Endothelial cell (in vitro differentiated cells): ENCODE measurements around the gene ADCY6. TPM values are rescaled to one million over a fixed set of nuclear protein-coding genes. Genes with fewer than 3 reads are reported as not detected.

Experiments used
- DNase-seq: peaks from one replicate; pipeline ENCODE4 v3.0.0; 2021; ENCODE audit warnings: low spot score
- H3K27ac Mint-ChIP-seq: one replicate; pipeline ENCODE4 v1.8.0; 2021; ENCODE audit warnings: mixed read lengths, inconsistent platforms; ENCODE audit not compliant: unreplicated experiment
- H3K27me3 Mint-ChIP-seq: one replicate; pipeline ENCODE4 v1.8.0; 2021; ENCODE audit warnings: mild to moderate bottlenecking, moderate library complexity, mixed read lengths, inconsistent platforms; ENCODE audit not compliant: unreplicated experiment
- H3K36me3 Mint-ChIP-seq: one replicate; pipeline ENCODE4 v1.8.0; 2021; ENCODE audit warnings: mild to moderate bottlenecking, low read depth, mixed read lengths, inconsistent platforms; ENCODE audit not compliant: unreplicated experiment
- H3K4me1 Mint-ChIP-seq: one replicate; pipeline ENCODE4 v1.8.0; 2021; ENCODE audit warnings: mild to moderate bottlenecking, mixed read lengths, inconsistent platforms; ENCODE audit not compliant: unreplicated experiment
- H3K4me3 Mint-ChIP-seq: one replicate; pipeline ENCODE4 v1.8.0; 2021; ENCODE audit warnings: mild to moderate bottlenecking, mixed read lengths, inconsistent platforms; ENCODE audit not compliant: unreplicated experiment
- H3K9me3 Mint-ChIP-seq: one replicate; pipeline ENCODE4 v1.8.0; 2021; ENCODE audit warnings: mixed read lengths, inconsistent platforms; ENCODE audit not compliant: unreplicated experiment
- total RNA-seq: library from RNA; stranded (reverse); fragmentation: NEBNext Ultra II Directional; extraction: Animal tissue kit (Norgen Biotek cat#: 25700); gene quantifications from one replicate; pipeline ENCODE4 v1.2.1, GENCODE V29; 2021; ENCODE audit not compliant: unreplicated experiment
- TF ChIP-seq, protein P1 (sequence below): fragments of 200-600 bp; sonication (generic); IDR thresholded peaks from one replicate; pipeline ENCODE4 v1.5.0; 2021; ENCODE audit warnings: antibody characterized with exemption; ENCODE audit not compliant: unreplicated experiment

The ADCY6 gene
- total RNA-seq, 1 donor from 2014 or later, result 31.6 TPM

DNA sequence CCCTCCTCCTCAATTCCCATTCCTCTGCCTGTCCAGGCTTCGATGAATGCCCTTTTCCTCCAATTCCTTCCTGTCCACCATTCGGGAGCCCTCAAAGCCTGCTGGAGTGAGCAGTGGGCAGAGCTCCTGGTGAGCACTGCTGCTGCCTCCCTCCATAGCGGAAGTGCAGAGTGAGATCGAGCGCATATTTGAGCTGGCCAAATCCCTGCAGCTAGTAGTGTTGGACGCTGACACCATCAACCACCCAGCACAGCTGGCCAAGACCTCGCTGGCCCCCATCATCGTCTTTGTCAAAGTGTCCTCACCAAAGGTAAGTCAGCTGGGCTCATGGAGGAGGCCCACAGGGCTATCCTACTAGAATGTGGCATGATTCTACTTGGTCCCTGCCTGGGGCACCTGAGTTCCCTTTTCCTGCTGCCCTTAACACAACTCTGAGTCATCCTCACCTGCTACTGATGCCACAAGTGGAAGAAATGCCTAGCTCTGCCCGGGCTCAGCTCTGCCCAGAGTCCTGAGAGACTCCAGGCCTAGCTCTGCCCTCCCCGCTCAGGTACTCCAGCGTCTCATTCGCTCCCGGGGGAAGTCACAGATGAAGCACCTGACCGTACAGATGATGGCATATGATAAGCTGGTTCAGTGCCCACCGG, 37.4 kb upstream of the ADCY6 start:
- H3K4me1 Mint-ChIP-seq, result peaks cover 11% of the 10 kb centered on the region
- no peaks in the 10 kb centered on the region for H3K9me3 Mint-ChIP-seq
- peak overlapping the region; percentile 81 for H3K4me3 Mint-ChIP-seq
- peaks cover 43% of the 10 kb centered on the region for H3K36me3 Mint-ChIP-seq
- no peak for DNase-seq
- H3K27ac Mint-ChIP-seq, result peak overlapping the region; percentile 73
- TF ChIP-seq, protein P1, sequence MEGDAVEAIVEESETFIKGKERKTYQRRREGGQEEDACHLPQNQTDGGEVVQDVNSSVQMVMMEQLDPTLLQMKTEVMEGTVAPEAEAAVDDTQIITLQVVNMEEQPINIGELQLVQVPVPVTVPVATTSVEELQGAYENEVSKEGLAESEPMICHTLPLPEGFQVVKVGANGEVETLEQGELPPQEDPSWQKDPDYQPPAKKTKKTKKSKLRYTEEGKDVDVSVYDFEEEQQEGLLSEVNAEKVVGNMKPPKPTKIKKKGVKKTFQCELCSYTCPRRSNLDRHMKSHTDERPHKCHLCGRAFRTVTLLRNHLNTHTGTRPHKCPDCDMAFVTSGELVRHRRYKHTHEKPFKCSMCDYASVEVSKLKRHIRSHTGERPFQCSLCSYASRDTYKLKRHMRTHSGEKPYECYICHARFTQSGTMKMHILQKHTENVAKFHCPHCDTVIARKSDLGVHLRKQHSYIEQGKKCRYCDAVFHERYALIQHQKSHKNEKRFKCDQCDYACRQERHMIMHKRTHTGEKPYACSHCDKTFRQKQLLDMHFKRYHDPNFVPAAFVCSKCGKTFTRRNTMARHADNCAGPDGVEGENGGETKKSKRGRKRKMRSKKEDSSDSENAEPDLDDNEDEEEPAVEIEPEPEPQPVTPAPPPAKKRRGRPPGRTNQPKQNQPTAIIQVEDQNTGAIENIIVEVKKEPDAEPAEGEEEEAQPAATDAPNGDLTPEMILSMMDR, result no peak
- H3K27me3 Mint-ChIP-seq, result peaks cover 17% of the 10 kb centered on the region

DNA sequence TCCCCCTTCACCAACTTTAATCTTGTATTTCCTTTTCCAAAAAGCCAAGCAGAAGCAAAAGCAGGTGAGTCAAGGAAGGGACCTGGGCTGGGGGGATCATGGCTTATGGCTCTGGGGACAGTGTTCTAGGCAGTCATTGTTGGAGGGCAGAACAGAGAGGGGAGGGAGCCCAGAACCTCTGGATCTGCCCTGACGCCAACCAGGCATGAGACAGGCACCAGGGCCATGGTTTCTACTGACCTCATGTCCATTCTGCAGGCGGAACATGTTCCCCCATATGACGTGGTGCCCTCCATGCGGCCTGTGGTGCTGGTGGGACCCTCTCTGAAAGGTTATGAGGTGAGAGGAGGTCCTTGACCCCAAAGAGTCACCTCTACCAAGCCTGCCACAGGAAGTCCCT, 36.0 kb upstream of the ADCY6 start:
- Mint-ChIP-seq H3K4me1 (peaks cover 11% of the 10 kb centered on the region), H3K27ac (no peak overlapping the region), H3K27me3 (peaks cover 18% of the 10 kb centered on the region), H3K9me3 (no peaks in the 10 kb centered on the region), H3K36me3 (peaks cover 37% of the 10 kb centered on the region), H3K4me3 (no peak overlapping the region)
- TF ChIP-seq, protein P1, result no peak
- DNase-seq, result no peak

DNA sequence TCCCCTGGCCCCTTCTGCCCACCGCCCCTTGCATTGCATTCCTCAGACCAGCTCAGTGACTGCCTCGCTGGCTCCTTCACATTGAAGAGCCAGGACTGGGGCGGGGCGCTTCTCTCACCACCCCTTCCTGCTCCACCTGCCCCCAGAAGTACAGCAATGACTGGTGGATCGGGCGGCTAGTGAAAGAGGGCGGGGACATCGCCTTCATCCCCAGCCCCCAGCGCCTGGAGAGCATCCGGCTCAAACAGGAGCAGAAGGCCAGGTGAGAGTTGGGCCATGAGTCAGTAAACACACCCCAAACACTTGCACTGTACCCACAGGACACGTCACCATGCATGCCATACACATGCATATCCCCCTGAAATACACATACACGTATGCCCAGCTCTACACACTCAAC, 35.2 kb upstream of the ADCY6 start:
- Mint-ChIP-seq H3K9me3 (no peaks in the 10 kb centered on the region), H3K36me3 (peaks cover 32% of the 10 kb centered on the region), H3K4me1 (peaks cover 13% of the 10 kb centered on the region), H3K27me3 (peaks cover 25% of the 10 kb centered on the region), H3K27ac (no peak overlapping the region), H3K4me3 (peak overlapping the region; percentile 80)
- TF ChIP-seq, protein P1, result no peak
- DNase-seq, result no peak

DNA sequence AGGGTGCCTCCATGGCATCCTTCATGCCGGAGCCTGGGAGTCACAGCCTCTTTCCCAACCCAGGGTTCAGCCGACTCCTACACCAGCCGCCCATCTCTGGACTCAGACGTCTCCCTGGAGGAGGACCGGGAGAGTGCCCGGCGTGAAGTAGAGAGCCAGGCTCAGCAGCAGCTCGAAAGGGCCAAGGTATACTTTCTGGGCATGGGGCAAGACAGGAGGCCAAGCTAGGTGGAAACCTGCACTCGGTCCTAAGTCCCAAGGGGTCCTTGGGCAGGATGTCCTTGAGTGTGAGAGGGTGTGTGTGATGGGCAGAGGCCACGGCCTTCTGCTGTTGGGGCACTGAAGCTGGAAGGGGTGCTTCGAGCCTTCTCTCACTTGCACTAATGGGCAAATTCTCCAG, 34.4 kb upstream of the ADCY6 start:
- no peaks in the 10 kb centered on the region for H3K9me3 Mint-ChIP-seq
- H3K36me3 Mint-ChIP-seq, result peaks cover 26% of the 10 kb centered on the region
- H3K4me1 Mint-ChIP-seq, result peaks cover 17% of the 10 kb centered on the region
- no peak overlapping the region for H3K4me3 Mint-ChIP-seq
- no peak for DNase-seq
- TF ChIP-seq, protein P1, result no peak
- H3K27me3 Mint-ChIP-seq, result peaks cover 26% of the 10 kb centered on the region
- H3K27ac Mint-ChIP-seq, result no peak overlapping the region

DNA sequence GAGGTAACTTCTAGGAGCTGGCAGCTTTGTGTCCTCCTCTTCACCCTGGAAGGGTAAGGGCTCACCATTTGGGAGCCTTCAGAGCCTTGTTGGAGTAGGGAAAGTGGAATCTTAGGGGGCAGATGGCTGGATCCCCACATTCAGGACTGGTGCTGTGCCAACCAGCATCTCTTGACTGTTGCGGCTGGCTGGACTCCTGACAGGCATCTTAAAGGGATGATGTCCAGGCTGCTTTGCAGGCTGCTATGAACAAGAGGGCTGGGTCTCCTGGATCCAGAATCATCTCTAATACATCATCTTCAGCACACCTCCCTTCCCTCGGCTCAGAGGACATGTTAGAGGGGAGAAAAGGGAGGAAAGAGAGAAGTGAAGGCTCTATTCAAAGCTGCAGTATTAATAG, 33.8 kb upstream of the ADCY6 start:
- Mint-ChIP-seq H3K36me3 (peaks cover 25% of the 10 kb centered on the region), H3K27me3 (peaks cover 26% of the 10 kb centered on the region), H3K9me3 (no peaks in the 10 kb centered on the region), H3K4me3 (no peak overlapping the region), H3K27ac (no peak overlapping the region), H3K4me1 (peaks cover 17% of the 10 kb centered on the region)
- DNase-seq, result no peak
- TF ChIP-seq, protein P1, result no peak
